Stimulated activated naive CD8-positive, alpha-beta T cell treated with anti-CD3 and anti-CD28 coated beads, Interleukin-15, amount 100 ng/mL, for 72 hours (primary cell): ENCODE results near the gene TBX21.

ENCODE experiments used
- ATAC-seq: fragments of 150-1000 bp; cut with Tn5 transposase; 2 replicates; pipeline ENCODE4 v1.10.0; 2021; ENCODE audit warnings: mild to moderate bottlenecking, moderate library complexity
- DNase-seq, 2 donors: peaks; one replicate each; pipeline ENCODE4 v3.0.0; 2021 to 2022
- H3K27ac Mint-ChIP-seq, 2 donors: one replicate each; pipeline ENCODE4 v1.8.0; 2022; ENCODE audit warnings: mild to moderate bottlenecking in 2 of 2, mixed read lengths in 2 of 2, moderate library complexity in 2 of 2
- H3K27me3 Mint-ChIP-seq: one replicate; pipeline ENCODE4 v1.8.0; 2022; ENCODE audit warnings: mixed read lengths
- H3K4me1 Mint-ChIP-seq: one replicate; pipeline ENCODE4 v1.8.0; 2022; ENCODE audit warnings: mild to moderate bottlenecking, mixed read lengths
- H3K4me3 Mint-ChIP-seq, 2 donors: one replicate each; pipeline ENCODE4 v1.8.0; 2022; ENCODE audit warnings: mild to moderate bottlenecking in 2 of 2, mixed read lengths in 2 of 2, moderate library complexity in 1 of 2
- H3K9me3 Mint-ChIP-seq, 2 donors: one replicate each; pipeline ENCODE4 v1.8.0; 2022; ENCODE audit warnings: mixed read lengths in 2 of 2

The TBX21 gene

DNA sequence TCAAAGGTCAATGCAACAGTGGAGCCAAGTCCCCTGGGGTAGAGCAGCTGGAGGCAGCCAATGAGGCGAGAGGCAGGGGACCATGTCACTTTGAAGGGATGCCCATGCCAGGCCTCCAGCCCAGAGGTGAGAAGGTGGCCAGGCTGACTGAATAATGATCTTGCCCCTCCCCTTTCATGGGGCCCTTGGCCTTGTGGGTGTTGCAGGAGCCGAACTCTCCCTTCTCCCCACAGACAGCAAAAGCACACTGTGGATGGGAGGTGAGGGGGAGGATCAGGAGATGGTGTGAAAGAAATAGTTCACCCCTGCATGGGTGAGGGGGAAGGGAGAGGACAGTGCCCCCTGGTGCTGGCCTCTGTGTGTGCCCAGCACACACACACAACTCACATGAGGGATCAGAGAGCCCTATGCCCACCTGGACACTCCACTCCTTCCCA, 15.8 kb upstream of the TBX21 start:
- DNase-seq: peak in 1 of 2 donors; percentile 75
- Mint-ChIP-seq H3K27me3 (no peaks in the 10 kb centered on the region), H3K9me3 (no peaks in the 10 kb centered on the region), H3K4me3 (peak overlapping the region; percentile 71 to 77), H3K4me1 (peaks cover 100% of the 10 kb centered on the region), H3K27ac (peak overlapping the region; percentile 96 to 98)
- peak; percentile 16 for ATAC-seq

- H3K9me3 Mint-ChIP-seq: no peaks in the 10 kb centered on the region
- H3K4me3 Mint-ChIP-seq: peak overlapping the region; percentile 71 to 77
- ATAC-seq: no peak
- H3K4me1 Mint-ChIP-seq: peaks cover 100% of the 10 kb centered on the region
- H3K27ac Mint-ChIP-seq: peak overlapping the region; percentile 96 to 98
- peak in 1 of 2 donors; percentile 35 for DNase-seq
- no peaks in the 10 kb centered on the region for H3K27me3 Mint-ChIP-seq
Measured at GRCh38 chr17:47717979-47718621, 14.9 kb upstream of the TBX21 start.

DNA sequence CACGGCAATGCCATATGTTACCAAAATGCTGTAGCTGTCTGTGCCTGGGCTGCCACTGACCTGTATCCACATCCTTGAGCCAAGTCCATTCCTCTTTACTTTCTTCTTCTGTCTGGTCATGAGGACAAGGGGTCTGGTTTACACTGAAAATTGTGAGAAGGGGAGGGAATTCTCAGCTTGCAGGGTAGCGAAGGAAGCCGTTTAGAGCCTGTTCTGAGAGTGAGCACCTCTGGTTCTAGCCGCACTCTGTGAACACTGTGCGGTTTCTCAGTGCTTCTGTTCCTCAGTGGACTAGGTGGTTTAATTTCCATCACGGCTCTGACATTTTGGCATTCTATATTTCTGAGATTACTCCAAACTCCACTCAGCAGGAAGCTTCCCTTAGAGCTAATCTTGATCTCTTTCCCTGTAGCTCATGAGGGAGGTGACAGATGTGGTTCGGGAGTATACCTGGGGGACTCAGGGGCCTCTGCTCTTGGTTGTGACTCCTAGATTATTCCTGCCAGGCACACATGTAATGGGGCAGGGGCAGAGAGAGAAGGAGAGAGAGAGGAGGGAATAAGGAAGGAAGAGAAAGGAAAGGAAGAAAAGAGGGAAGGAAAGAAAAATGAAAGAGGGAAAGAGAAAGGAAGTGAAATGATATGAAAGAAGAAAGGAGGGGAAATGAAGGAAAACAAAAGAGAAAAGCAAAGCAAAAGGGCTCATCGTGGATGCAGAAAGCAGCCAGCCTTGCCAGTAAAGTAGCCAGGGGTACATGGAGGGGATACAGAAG, 14.2 kb upstream of the TBX21 start:
- H3K27me3 Mint-ChIP-seq: no peaks in the 10 kb centered on the region
- no peak for ATAC-seq

GRCh38 chr17:47719411-47720152, 13.5 kb upstream of the TBX21 start:
- Mint-ChIP-seq H3K27ac (peak overlapping the region; percentile 96 to 98), H3K4me3 (peak overlapping the region; percentile 71 to 77)
- peak; percentile 56 for ATAC-seq

More for the DNA sequence above, 14.2 kb upstream of the TBX21 start:
- H3K27ac Mint-ChIP-seq: peak overlapping the region; percentile 96 to 98
- H3K4me1 Mint-ChIP-seq: peaks cover 100% of the 10 kb centered on the region
- no peaks in the 10 kb centered on the region for H3K9me3 Mint-ChIP-seq
- peak in 1 of 2 donors; percentile 26 for DNase-seq
- peak overlapping the region; percentile 71 to 77 for H3K4me3 Mint-ChIP-seq

DNA sequence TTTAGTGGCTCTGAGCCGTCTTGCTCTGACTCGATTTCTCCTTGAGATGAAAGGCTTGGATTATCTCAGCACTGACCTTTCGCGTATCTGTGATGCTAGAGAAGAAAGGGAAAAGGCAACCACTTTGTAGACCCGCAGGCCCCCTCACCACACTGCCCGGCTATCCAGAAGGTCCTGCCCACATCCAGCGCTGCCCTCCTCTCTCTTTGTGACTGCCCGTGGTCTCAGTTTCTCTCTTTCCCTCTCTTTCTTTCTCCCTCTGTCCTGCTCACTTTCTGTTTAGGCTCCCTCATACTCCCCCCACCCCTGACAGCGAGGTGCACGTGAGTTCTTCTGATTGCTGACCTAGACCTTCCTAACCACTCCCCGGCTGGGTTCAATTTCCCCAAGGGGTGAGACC, 12.8 kb upstream of the TBX21 start:
- no peak for DNase-seq
- Mint-ChIP-seq H3K4me1 (peaks cover 100% of the 10 kb centered on the region), H3K27ac (peak overlapping the region; percentile 96 to 98), H3K4me3 (peak overlapping the region; percentile 71 to 77), H3K9me3 (no peaks in the 10 kb centered on the region), H3K27me3 (no peaks in the 10 kb centered on the region)
- no peak for ATAC-seq

More at GRCh38 chr17:47719411-47720152, 13.5 kb upstream of the TBX21 start:
- Mint-ChIP-seq H3K27me3 (no peaks in the 10 kb centered on the region), H3K9me3 (no peaks in the 10 kb centered on the region), H3K4me1 (peaks cover 100% of the 10 kb centered on the region)
- peak; percentile 82 to 88 for DNase-seq

DNA sequence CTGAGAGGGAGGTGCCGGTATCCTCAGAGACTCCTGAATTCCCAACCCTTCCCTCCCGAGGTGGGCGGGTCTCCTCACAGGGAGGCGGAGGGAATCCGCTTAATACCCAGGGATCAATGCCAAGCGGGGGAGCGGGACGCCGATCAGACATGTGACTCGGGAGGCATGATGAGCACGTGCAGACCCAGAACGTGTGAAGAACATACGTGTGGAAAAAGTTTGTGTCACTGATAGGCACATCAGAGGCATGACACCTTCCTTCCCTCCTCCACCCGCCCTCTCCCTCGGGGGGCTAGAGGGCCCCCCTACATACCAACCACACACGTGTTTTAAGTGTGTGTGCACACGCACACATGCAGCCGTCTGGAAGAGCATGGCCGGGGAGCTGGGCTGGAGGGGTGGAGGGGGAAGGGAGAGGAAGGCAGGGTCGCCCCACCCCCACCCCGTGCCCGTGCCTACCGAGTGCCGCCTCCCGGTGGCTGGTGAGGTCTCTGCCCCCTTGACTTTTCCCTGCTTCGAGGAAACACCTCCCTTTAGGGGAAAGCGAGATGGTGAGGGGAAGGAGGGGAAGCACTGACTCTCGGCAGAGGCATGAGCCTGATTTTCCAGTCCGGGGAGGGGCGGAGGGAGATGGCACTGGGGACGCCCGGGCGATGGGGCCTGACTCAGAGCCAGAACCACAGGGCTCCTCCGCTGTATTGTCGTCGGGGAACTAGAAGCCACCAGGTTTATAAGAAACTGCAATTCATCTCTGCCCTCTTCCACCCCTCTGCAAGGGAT, 12.1 kb upstream of the TBX21 start:
- Mint-ChIP-seq H3K4me1 (peaks cover 100% of the 10 kb centered on the region), H3K27me3 (no peaks in the 10 kb centered on the region), H3K27ac (peak overlapping the region; percentile 96 to 98), H3K4me3 (peak overlapping the region; percentile 71 to 77), H3K9me3 (no peaks in the 10 kb centered on the region)
- ATAC-seq (peak; percentile 80), DNase-seq (peak; percentile 93 to 99)

DNA sequence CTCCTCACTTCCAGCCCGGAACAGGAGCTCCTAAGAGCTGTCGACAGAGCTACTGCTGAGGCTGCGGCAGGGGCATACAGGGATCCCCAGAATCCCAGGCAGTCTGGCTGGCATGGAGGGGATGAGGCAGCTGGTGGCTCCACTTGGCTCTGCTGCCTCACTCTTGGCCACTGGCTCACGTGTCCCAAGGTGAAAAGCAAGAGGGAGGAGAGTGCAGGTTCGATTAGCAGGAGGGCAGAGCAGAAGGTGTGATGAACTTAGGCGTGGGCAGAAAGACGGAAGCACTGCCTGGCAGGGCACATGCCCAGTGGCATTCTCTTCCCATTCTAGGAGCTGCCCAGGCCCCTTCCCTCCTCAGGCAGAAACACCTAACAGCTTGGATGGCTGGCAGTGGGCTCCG, 11.3 kb upstream of the TBX21 start:
- H3K4me3 Mint-ChIP-seq: peak overlapping the region; percentile 71 to 77
- DNase-seq: no peak
- peaks cover 100% of the 10 kb centered on the region for H3K4me1 Mint-ChIP-seq
- no peaks in the 10 kb centered on the region for H3K9me3 Mint-ChIP-seq
- ATAC-seq: no peak
- no peaks in the 10 kb centered on the region for H3K27me3 Mint-ChIP-seq
- peak overlapping the region; percentile 96 to 98 for H3K27ac Mint-ChIP-seq

DNA sequence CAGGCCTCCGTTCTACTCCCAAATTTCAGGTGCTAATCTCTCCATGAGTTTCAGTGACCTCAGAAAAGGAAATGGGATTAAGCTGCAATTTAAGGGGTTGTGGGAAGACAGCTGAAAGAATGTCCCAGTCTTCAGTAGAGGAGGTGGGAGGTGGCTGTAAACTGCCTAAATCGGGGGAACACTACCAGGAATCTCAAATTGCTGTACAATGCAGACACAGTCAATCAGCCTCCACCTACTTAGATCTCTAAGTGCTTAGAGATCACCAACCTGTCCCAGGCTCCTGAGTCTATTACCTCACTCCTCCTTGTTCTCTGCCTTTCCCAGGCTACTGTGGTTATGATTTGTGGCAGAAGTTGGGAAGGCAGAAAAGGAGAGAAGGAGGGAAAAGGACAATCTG, 8.3 kb upstream of the TBX21 start:
- H3K27ac Mint-ChIP-seq: peak overlapping the region; percentile 14 to 74
- H3K4me3 Mint-ChIP-seq: peak overlapping the region in 1 of 2 donors; percentile 19
- no peaks in the 10 kb centered on the region for H3K9me3 Mint-ChIP-seq
- ATAC-seq: no peak
- DNase-seq: no peak
- H3K4me1 Mint-ChIP-seq: peaks cover 100% of the 10 kb centered on the region
- no peaks in the 10 kb centered on the region for H3K27me3 Mint-ChIP-seq

DNA sequence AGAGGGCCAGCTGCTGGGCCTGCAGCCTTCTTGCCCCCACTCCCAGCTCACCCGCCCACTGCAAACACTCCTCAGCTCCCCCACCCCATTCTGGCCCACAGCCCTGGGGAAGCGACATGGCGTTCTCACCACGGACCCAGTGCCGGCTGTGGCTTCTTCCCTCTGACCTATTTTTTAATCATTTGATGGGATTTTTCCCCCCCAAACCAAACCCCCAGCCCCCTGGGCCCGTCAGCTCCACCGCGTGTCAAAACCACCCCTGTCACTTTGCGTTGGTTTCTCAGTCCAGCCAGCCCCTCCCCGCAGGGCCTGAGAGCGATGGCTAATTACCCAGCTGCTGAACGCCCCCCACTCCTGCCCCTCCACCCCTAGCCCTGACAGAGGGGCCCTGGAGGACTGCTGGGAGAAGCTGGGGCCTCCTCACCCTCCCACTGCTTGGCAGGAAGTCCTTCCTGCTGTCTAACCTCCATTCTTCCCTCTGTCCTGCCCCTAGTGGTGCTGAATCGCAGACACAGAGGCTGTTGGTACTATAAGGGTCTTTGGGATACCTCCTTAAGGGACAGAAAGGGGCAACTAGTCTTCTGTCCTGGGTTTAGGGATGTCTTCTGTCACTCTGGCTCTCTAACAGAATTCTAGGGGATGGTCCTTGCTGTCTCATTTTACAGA, 7.5 kb upstream of the TBX21 start:
- H3K27ac Mint-ChIP-seq: peak overlapping the region; percentile 69 to 83
- DNase-seq (peak in 1 of 2 donors; percentile 28), ATAC-seq (no peak)
- H3K27me3 Mint-ChIP-seq: no peaks in the 10 kb centered on the region
- peaks cover 100% of the 10 kb centered on the region for H3K4me1 Mint-ChIP-seq
- no peaks in the 10 kb centered on the region for H3K9me3 Mint-ChIP-seq
- H3K4me3 Mint-ChIP-seq: peak overlapping the region; percentile 5 to 45

DNA sequence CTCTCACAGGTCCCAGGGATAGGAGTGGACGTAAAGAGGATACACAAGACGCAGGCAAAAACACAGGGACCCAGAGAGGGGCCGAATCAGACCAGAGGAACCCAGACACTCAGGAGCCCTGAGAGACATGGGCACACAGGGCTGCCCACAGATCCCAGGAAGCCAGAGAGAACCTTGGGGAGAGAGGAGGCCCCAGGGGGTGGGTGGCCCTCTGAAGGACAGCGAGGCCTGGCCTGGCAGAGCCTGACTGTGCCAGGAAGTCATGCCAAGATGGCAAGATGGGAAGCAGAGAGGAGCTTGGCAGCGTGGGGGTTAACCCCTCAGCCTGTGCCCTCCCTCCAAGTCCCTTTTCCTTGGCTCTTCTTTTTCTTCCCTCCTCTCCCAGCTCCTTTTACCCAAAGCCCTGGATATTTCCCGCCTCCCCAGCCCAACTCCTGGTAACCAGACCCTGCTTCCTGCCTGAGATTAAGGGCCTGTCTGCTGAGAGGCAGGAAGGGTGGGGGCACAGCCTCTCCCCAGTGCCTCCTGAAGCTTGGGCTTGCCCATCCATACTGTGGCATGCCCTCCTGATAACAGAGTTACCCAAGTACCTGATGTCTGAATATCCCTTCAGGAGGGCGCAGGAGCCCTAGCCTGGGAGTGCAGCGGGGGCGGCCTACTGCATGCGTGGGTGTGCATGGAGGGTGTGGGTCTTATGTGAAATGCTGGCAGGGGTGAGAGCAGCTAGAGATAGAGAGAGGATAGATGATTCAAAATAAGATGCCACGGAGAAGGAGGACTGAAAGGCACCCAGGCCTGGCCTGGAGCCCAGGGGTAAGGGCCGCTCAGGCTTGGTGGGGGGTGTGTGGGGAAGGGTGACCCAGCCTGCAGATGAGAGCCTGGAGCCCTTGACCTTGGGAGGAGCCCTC, 6.0 kb upstream of the TBX21 start:
- Mint-ChIP-seq H3K4me1 (peaks cover 100% of the 10 kb centered on the region), H3K9me3 (no peaks in the 10 kb centered on the region), H3K27ac (peak overlapping the region; percentile 30 to 83), H3K27me3 (no peaks in the 10 kb centered on the region), H3K4me3 (no peak overlapping the region)
- DNase-seq (no peak), ATAC-seq (no peak)

DNA sequence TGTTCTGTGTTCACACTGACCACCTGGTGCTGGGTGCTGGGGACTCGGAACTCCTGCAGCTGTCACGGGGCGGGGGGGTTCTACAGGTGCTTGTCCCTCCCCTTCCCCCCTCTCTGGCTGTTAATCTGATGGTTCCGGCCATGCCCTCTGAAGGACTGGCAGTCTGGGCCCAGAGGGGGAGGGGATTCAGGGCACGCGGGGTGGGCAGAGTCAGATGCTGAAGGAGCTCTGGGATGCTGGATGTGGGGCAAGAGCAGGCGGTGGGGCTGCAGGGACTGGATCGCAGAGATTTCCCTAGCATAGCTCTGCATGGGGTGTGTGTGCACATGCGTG, 5.4 kb upstream of the TBX21 start:
- no peaks in the 10 kb centered on the region for H3K9me3 Mint-ChIP-seq
- ATAC-seq: no peak
- H3K27me3 Mint-ChIP-seq: no peaks in the 10 kb centered on the region
- H3K27ac Mint-ChIP-seq: peak overlapping the region in 1 of 2 donors; percentile 9
- DNase-seq: no peak
- H3K4me3 Mint-ChIP-seq: no peak overlapping the region
- peaks cover 100% of the 10 kb centered on the region for H3K4me1 Mint-ChIP-seq

DNA sequence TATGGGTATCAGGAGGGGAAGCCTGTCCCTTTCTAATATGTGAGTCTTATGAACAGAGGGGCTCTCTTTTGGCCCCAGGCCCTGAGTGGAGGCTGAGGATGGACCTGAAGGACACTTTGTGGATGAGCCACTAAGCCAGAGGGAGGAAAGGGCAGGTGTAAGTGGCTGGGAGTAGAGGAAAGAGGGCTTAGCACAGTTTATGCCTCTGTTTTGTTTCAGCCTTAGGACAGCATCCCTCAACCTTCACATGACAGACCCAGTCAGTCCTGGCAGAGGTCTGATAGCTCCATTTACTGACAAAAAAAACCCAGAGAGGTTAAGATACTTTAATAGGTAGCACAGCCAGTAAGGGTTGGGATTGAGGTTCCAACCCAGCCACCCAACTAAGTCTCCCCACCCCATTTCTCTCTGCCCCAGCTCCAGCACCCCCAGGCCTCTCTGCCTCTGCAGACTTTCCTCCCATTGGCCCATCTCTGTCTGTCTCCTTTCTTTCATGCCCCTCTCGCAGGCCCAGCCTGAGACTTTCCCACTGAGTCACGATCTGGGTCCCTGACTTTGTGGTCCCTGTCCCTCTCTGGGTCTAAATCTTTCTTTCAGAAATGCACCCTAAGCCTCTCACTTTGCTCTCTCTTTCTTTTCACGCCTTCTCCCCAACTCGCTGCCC, 4.7 kb upstream of the TBX21 start:
- H3K4me3 Mint-ChIP-seq: peak overlapping the region in 1 of 2 donors; percentile 30
- H3K27me3 Mint-ChIP-seq: no peaks in the 10 kb centered on the region
- H3K27ac Mint-ChIP-seq: peak overlapping the region in 1 of 2 donors; percentile 79

DNA sequence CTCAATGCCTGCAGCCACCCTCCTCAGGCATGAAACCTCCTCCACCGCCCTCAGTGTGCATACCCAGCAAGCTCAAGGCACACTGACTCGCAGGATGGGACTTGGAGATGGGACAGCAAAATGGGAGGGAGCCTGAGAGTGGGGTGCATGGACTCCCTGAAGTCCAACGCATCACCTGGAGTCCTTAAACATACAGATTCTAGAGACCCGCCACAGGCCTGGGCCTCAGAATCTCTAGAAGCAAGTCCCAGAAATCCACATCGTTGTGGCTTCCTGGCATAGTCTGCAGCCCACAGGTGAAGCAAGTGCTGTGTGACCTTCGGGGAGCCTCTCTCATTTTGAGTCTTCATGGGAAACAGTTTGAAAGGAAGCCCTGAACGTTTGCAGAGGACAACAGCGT, 3.6 kb upstream of the TBX21 start:
- peak overlapping the region; percentile 12 to 30 for H3K4me3 Mint-ChIP-seq
- no peaks in the 10 kb centered on the region for H3K9me3 Mint-ChIP-seq
- H3K27ac Mint-ChIP-seq: peak overlapping the region in 1 of 2 donors; percentile 55
- H3K4me1 Mint-ChIP-seq: peaks cover 85% of the 10 kb centered on the region
- ATAC-seq: no peak
- peak in 1 of 2 donors; percentile 21 for DNase-seq
- H3K27me3 Mint-ChIP-seq: no peaks in the 10 kb centered on the region

More for the DNA sequence above, 4.7 kb upstream of the TBX21 start:
- no peaks in the 10 kb centered on the region for H3K9me3 Mint-ChIP-seq
- peaks cover 96% of the 10 kb centered on the region for H3K4me1 Mint-ChIP-seq
- no peak for ATAC-seq
- DNase-seq: no peak
